Stimulated activated CD4-positive, alpha-beta T cell treated with anti-CD3 and anti-CD28 coated beads, Interleukin-2, amount 100 ng/mL, for 48 hours (primary cell): ENCODE measurements around the gene NTNG2.

ENCODE experiments used
- DNase-seq, 2 donors: peaks; one replicate each; pipeline ENCODE4 v3.0.0-alpha.2; 2020

NTNG2 gene

DNA sequence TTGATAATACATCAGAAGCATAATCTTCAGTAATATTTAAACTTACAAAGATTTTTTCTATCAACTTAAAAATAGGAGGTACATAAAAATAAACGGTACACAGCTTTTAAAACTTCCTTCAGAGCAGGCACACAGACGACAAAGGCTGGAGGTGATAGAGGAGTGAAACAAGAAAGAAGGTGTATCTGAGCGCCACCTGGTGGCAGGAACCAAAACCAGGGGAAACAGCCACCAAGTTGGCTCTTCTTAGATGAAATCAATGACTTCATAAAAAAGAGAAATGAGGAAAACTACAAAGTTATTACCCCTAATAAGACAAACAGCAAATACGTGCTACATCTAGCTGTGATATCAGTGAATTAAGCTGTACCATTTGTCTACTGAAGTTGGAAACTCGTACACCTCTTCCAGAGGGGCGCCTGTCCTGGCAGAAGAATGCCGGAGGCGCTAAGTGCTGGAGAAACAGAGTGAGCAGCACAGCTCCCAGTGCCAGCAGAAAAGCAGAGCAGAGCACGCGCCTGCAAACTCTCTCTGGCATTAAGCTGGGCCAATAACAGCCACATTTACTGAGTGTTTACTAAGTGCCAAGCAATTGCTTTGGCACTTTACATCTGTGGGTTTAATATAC is 107.0 kb downstream of the NTNG2 start:
- DNase-seq, result peak; percentile 63 to 70

DNA sequence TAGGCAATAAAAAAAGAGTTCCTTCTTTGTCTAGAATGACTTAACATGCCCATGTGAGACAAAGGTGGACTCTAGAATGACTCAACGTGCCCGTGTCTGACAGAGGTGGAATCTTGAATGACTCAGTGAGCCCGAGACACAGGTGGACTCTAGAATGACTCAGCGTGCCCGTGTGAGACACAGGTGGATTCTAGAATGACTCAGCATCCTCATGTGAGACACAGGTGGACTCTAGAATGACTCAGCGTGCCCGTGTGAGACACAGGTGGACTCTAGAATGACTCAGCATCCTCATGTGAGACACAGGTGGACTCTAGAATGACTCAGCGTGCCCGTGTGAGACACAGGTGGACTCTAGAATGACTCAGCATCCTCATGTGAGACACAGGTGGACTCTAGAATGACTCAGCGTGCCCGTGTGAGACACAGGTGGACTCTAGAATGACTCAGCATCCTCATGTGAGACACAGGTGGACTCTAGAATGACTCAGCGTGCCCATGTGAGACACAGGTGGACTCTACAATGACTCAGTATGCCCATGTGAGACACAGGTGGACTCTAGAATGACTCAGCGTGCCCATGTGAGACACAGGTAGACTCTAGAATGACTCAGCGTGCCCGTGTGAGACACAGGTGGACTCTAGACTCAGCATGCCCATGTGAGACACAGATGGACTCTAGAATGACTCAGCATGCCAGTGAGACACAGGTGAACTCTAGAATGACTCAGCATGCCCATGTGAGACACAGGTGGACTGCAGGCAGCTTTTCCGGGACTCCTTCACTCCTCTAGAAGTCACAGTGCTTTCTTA is 108.1 kb downstream of the NTNG2 start:
- DNase-seq, result peak in 1 of 2 donors; percentile 21

DNA sequence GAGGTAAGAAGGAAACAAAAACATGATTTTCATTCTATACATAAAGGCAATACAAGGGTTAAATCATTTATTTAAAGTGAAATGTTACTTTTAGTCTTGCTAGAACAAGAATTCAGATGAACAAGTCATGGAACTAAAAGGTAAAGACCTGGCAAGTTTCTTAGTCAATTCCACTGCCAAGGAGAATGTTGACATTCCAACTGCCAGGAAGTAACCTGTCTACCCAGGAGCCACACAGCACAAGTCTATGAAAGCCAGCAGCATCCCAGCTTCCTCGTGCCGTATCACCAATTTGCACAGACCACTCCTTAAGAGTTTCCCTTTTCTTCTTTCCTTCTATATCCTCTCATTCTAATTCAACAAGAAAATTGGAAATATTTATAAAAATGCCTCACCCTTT is 113.0 kb downstream of the NTNG2 start:
- no peak for DNase-seq

DNA sequence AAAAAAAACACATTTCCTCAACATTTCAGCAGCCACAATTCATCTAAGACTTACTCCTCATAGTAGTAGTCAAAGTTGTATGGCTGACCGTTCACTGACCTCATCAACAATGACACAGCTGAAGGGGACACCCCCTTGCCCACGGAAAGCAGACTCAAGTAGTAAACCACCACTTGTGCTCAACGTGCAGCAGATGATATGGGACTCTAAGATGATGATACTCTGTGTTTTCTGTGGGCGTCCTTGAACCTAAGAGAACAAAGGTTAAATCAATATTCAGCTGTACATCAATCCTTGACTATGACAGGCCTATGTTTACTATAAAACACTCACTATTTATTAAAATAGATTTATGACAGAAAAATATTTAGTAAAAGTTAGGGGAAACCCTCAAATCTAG is 121.3 kb downstream of the NTNG2 start:
- no peak for DNase-seq

DNA sequence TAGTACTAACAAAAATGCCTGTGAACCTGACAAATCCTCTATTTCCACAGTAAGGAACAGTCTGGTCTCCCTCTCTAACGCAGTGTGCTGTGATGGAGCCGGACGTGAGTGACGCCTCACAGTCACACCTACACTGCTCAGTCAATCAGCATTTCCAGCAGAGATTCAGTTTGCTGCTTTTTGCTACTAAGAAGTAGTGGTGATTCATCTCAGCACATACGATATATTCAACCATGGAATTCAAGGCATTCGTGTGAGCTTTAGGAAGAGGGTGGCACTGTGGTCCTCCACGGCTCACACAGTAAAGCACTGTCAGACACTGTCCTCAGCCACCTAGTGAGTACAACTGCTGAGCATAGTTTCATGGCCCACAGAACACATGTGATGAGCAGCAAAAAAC is 122.0 kb downstream of the NTNG2 start:
- no peak for DNase-seq

DNA sequence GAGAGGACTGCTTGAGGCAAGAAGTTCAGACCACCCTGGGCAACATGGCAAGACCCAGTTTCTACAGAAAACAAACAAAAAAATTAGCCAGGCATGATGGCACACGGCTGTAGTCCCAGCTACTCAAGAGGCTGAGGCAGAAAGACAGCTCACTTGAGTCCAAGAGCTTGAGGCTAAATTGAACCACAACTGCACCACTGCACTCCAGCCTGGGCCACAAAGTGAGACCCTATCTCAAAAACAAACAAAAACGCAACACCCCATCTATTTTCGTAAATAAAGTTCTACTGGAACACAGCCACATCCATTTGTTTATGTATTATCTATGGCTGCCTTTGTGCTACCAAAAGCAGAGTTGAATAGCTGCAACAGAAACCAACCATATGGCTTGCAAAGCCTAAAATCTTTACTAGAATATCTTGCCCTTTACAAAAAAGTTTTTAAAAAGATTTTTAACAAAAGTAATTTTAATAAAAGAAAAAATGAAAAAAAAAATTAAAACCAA is 125.5 kb downstream of the NTNG2 start:
- DNase-seq, result no peak

DNA sequence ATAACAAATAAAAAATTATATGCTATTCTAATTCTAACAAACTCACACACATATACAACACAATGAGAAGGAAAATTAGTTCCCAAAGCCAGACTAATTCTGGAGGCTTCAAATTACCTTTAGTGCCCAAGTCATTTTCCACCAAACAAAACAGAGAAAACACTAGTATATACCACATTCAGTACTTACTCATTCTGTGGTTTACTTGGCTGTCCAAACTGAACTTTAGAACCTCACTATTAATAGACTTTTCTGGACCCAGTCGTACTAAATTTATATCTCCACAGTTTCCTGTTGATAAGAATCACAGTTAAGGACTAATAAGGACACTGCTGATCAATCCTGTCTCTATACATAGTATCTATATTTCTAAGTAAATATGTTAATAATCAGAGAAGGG is 126.5 kb downstream of the NTNG2 start:
- no peak for DNase-seq

DNA sequence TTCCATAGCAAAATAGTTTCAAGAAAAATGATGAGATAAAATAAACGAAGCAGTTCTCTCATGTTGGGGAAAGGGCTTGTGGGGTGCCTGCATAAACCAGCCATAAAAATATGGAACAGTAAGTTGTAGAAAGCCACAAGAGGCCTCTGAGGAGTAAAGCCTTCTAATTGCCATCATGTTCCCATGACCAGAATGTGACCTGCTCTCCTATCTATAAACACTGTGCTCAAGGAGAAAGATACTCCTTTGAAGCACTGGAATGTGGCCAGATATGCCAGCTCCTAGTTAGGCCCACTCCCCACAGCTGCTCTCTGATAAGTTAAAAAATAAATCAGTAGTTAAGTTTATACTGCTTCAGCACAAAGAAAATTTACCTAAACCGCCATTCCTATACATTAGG is 127.1 kb downstream of the NTNG2 start:
- DNase-seq, result no peak

DNA sequence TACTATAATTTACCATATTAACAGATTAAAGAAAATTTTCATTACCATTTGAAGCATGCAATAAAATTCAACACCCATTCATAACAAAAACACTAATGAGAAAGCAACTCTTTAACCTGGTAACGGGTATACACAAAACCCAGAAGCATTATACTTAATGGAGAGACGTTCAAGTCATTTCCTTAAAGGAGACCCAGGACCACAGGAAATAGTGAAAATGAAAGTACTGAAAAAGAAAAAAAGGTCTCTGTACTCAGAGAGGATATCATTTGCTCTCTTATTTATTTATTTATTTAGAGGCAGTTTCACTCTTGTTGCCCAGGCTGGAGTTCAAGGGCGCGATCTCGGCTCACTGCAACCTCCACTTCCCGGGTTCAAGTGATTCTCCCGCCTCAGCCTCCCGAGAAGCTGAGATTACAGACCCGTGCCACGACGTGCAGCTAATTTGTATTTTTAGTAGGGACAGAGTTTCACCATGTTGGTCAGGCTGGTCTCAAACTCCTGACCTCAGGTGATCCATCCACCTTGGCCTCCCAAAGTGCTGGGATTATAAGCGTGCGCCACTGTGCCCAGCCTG is 131.4 kb downstream of the NTNG2 start:
- DNase-seq, result no peak
